ENCODE data around the gene SLC25A29.
"Not testable (repeated sequence)": the region's sequence is repeated elsewhere in the genome, so short reads cannot be mapped to it uniquely, and the experiment has no call there.

DNA sequence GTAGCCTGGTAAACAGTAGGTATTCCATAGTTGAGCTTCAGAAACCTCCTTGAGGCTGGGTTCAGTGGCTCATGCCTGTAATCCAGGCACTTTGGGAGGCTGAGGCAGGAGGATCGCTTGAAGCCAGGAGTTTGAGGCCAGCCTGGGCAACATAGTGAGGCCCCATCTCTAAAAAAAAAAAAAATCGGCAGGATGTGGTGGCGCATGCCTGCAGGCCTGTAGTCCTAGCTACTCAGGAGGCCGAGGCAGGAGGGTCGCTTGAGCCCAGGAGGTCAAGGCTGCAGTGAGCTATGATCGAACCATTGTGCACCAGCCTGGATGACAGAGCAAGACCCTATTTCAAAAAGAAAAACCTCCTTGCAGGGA lies 2.2 kb upstream of the SLC25A29 start:
- TF ChIP-seq, protein P1, sequence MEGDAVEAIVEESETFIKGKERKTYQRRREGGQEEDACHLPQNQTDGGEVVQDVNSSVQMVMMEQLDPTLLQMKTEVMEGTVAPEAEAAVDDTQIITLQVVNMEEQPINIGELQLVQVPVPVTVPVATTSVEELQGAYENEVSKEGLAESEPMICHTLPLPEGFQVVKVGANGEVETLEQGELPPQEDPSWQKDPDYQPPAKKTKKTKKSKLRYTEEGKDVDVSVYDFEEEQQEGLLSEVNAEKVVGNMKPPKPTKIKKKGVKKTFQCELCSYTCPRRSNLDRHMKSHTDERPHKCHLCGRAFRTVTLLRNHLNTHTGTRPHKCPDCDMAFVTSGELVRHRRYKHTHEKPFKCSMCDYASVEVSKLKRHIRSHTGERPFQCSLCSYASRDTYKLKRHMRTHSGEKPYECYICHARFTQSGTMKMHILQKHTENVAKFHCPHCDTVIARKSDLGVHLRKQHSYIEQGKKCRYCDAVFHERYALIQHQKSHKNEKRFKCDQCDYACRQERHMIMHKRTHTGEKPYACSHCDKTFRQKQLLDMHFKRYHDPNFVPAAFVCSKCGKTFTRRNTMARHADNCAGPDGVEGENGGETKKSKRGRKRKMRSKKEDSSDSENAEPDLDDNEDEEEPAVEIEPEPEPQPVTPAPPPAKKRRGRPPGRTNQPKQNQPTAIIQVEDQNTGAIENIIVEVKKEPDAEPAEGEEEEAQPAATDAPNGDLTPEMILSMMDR (IDR thresholded peaks at IDR 0.05) = not testable (repeated sequence)
- TF ChIP-seq POLR2A (IDR thresholded peaks at IDR 0.05) = not testable (repeated sequence)

Data from adrenal gland (tissue), 5 donors.